Nephron (organoid): ENCODE data around the gene VEZF1.
A peak's percentile ranks its signal among the peaks of the same experiment; 100 is the strongest.

Experiments used
- H3K27ac Mint-ChIP-seq, 3 experiments: 2 replicates each; pipeline ENCODE4 v1.8.0; 2020; ENCODE audit warnings: mixed read lengths in 3 of 3, mild to moderate bottlenecking in 2 of 3, moderate library complexity in 1 of 3
- H3K27me3 Mint-ChIP-seq: 2 replicates; pipeline ENCODE4 v1.8.0; 2021; ENCODE audit warnings: low read depth, mild to moderate bottlenecking, moderate library complexity, mixed read lengths
- H3K36me3 Mint-ChIP-seq: 2 replicates; pipeline ENCODE4 v1.8.0; 2020; ENCODE audit warnings: low read depth, mixed read lengths
- H3K4me1 Mint-ChIP-seq: 2 replicates; pipeline ENCODE4 v1.8.0; 2020; ENCODE audit warnings: mixed read lengths
- H3K4me3 Mint-ChIP-seq, 3 experiments: 2 replicates each; pipeline ENCODE4 v1.8.0; 2020; ENCODE audit warnings: mild to moderate bottlenecking in 3 of 3, mixed read lengths in 3 of 3, moderate library complexity in 2 of 3
- H3K9me3 Mint-ChIP-seq: 2 replicates; pipeline ENCODE4 v1.8.0; 2020; ENCODE audit warnings: mixed read lengths
- TF ChIP-seq, protein P1 (sequence below), 3 experiments: fragments of 200-600 bp; sonication (generic); IDR thresholded peaks; one replicate each; pipeline ENCODE4 v1.5.0; 2021; ENCODE audit warnings: antibody characterized with exemption in 3 of 3; ENCODE audit not compliant: unreplicated experiment in 3 of 3

Gene VEZF1

DNA sequence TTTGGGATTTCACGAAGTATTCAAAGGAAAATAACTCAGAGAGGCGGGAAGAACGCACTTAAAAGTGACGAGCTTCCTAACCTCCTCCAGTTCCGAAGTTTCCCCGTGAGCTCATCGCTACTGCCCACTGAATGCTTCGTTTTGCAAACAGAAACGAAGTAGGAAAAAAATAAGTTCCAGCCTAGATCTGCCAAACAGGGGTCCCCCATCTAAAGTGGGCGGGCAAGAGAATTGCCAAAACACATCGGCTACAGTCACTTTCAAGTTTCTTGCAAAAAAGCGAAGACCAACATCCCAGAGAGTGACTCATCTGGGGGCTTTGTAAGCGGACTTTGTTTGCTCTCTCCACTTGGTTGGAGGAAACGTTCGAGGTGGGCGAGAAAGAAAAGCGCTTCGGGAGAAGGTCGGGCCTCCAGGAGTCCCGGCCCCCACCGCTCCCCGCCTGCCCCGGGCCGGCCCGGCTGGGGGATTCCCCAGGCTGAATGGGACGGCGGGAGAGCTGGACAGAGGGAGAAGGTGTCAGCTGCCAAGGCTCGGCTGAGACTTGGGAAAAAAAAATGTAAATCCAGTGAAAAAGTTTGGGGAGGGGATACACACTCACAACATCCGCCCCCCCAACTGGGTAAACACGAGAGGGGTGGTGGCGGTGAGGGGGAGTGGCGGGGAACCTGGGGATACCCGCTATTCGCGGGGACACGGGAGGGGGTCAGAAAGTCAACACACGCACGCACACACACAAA, 1.0 kb downstream of the VEZF1 start:
- peak overlapping the region; percentile 97 to 99 (median 97) for H3K27ac Mint-ChIP-seq
- no peaks in the 10 kb centered on the region for H3K27me3 Mint-ChIP-seq
- no peaks in the 10 kb centered on the region for H3K9me3 Mint-ChIP-seq
- peaks cover 84% of the 10 kb centered on the region for H3K4me1 Mint-ChIP-seq
- H3K36me3 Mint-ChIP-seq, result peaks cover 9% of the 10 kb centered on the region
- peak overlapping the region; percentile 93 to 94 (median 94) for H3K4me3 Mint-ChIP-seq
- TF ChIP-seq, protein P1, sequence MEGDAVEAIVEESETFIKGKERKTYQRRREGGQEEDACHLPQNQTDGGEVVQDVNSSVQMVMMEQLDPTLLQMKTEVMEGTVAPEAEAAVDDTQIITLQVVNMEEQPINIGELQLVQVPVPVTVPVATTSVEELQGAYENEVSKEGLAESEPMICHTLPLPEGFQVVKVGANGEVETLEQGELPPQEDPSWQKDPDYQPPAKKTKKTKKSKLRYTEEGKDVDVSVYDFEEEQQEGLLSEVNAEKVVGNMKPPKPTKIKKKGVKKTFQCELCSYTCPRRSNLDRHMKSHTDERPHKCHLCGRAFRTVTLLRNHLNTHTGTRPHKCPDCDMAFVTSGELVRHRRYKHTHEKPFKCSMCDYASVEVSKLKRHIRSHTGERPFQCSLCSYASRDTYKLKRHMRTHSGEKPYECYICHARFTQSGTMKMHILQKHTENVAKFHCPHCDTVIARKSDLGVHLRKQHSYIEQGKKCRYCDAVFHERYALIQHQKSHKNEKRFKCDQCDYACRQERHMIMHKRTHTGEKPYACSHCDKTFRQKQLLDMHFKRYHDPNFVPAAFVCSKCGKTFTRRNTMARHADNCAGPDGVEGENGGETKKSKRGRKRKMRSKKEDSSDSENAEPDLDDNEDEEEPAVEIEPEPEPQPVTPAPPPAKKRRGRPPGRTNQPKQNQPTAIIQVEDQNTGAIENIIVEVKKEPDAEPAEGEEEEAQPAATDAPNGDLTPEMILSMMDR (IDR thresholded peaks at IDR 0.05; ENCODE audit: unreplicated experiment in 3 of 3), result no peak

DNA sequence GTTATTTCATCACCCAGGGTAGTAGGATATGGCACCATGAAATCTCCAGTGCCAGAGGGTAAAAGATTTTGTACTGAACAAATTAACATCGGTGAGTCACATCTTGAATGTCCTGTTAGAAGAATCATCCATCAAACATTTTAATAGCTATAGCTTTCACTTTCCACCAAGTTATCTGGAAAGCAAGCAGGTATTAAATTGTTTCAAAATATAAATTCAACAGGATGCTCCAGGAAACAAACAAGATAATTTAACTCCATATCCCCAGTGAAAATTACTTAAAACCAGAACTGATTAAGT, 2.4 kb downstream of the VEZF1 start:
- Mint-ChIP-seq H3K27ac (peak overlapping the region in 2 of 3 experiments; percentile 71 to 74), H3K9me3 (no peaks in the 10 kb centered on the region), H3K36me3 (peaks cover 19% of the 10 kb centered on the region), H3K4me1 (peaks cover 84% of the 10 kb centered on the region), H3K4me3 (peak overlapping the region; percentile 74 to 86 (median 78)), H3K27me3 (no peaks in the 10 kb centered on the region)
- TF ChIP-seq, protein P1 (IDR thresholded peaks at IDR 0.05; ENCODE audit: unreplicated experiment in 3 of 3), result no peak

DNA sequence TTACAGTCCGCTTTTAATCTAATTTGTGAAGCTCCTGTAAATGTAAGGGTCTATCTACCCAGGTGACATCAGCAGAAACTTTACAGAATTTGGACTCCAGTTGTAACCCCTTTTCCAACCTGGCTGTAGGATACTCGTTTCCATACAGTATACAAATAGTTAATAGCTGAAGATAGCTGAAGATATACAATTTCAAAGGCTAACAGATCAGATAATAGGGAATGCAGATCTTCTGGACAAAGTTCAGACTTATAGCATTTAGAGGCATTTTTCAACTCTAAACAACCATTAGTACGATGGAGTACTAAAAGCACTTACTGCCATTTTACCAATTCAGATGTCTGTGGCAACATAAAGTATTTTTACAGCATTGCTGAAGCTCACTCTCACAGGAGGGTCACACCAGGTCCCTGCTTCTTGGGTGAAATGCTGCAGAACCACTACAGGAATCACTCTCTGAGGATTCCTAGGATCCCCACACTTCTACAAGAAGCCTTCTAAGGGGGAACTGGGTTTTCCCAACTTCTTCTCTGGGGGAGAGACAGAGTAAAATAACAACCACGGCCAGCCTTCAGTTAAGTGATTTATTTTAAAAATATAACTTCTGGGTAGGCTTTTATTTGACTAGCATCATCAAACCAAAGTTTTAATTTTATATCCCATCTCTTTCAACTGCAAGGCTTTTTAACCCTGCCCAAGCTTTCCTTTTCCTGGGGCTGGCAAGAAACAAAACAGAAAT, 2.9 kb downstream of the VEZF1 start:
- no peaks in the 10 kb centered on the region for H3K27me3 Mint-ChIP-seq
- peaks cover 23% of the 10 kb centered on the region for H3K36me3 Mint-ChIP-seq
- peaks cover 86% of the 10 kb centered on the region for H3K4me1 Mint-ChIP-seq
- H3K9me3 Mint-ChIP-seq, result no peaks in the 10 kb centered on the region
- H3K4me3 Mint-ChIP-seq, result peak overlapping the region; percentile 78 to 86 (median 81)
- peak overlapping the region; percentile 71 to 74 (median 72) for H3K27ac Mint-ChIP-seq
- TF ChIP-seq, protein P1 (IDR thresholded peaks at IDR 0.05; ENCODE audit: unreplicated experiment in 3 of 3), result no peak

DNA sequence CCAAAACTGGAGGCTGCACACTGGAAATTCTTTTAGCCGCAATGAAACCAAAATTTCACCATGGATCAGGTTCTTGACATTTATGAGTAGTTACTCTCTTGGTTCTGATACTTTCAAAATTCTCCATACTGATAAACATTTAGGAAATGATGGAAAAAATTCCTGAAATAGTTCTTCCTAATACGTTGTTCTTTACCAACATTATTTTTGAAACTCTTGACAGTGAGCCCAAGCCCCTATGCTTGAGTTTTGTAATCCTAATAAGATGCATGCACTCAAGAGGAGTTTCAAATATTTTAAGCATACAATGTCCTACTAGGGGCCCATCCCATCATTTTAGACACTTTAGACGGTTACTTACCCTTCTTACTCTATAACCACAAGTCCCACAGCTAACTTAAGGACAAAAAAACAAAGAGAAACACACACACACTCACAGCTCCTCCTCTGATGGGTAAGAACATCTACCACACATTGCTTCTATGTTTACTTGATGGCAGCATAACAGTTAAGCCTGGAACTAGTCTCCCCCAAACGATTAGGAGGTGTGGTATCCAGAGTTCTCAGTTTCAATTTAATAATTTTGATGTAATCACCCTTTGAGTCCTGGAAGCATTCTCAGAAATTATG, 3.7 kb downstream of the VEZF1 start:
- TF ChIP-seq, protein P1 (IDR thresholded peaks at IDR 0.05; ENCODE audit: unreplicated experiment in 3 of 3), result no peak
- Mint-ChIP-seq H3K36me3 (peaks cover 27% of the 10 kb centered on the region), H3K4me3 (peak overlapping the region; percentile 78 to 86 (median 81)), H3K27ac (peak overlapping the region; percentile 19 to 74 (median 54)), H3K4me1 (peaks cover 78% of the 10 kb centered on the region), H3K27me3 (no peaks in the 10 kb centered on the region), H3K9me3 (no peaks in the 10 kb centered on the region)

DNA sequence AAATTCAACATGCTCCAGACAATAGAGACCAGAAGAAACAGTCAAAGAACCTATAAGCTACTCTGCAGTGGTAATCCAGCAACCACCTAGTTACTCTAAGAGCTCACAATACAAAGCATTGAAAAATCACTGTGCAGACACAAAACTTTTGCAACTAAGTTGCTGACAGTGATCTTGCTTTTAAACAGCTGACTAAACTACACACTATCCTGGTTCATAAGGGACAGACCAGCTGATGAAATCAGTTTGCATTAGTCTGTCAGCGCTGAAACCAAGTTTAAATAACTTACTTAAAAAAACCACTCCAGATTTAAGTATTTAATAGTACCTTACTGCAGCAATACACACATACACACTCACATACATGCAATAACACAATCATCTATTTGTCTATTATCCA, 4.6 kb downstream of the VEZF1 start:
- TF ChIP-seq, protein P1 (IDR thresholded peaks at IDR 0.05; ENCODE audit: unreplicated experiment in 3 of 3), result no peak
- Mint-ChIP-seq H3K4me1 (peaks cover 69% of the 10 kb centered on the region), H3K27me3 (no peaks in the 10 kb centered on the region), H3K4me3 (peak overlapping the region in 1 of 3 experiments; percentile 59), H3K9me3 (no peaks in the 10 kb centered on the region), H3K36me3 (peaks cover 34% of the 10 kb centered on the region), H3K27ac (peak overlapping the region in 2 of 3 experiments; percentile 14 to 74)
